HS-27A (cell line): ENCODE results near the gene NAB2.

Source experiments
- DNase-seq: peaks from one replicate; pipeline ENCODE4 v3.0.0-alpha.2; 2012; ENCODE audit warnings: low read depth, missing footprints

The NAB2 gene

DNA sequence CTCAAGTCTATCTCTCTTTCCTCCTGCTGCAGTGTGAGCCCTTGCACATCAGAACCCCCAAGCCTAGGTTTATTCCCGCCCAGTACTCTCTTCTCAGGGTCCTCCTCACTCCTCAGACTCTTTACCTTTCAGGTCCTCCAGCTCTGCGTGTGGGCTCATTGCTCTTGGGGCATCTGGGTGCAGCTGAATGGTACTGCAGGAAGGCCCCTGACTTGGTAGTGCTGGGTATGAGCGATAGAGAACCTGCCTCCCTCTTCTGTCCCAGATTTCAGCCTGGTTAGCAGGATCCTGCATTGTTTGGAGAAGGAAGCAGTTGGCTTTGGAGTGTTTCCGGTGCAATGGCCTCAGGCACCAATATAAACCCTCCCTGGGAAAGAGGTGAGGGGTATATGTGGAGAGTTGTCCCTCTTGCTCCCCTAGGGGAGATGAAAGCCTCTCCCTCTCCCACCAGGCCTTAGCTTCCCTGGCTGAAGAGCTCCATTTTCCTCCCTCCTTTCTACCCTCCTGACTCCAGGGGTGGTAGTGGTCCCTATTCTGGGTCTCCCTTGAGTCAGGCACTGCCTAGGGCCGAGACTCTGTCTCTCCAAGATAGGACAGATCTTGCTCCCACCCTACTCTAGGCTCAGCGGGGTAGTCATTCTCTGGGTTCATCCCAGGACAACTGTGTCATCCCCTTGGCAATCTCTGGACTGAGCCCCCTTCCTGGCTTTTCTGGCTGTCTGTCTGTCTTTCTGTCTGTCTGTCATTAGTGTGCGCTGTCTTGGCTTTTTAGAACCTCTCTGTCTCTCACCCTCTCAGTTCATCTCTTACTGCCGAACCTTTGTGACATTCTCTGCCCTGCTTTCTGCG, 43.2 kb downstream of the NAB2 start:
- DNase-seq = no peak

DNA sequence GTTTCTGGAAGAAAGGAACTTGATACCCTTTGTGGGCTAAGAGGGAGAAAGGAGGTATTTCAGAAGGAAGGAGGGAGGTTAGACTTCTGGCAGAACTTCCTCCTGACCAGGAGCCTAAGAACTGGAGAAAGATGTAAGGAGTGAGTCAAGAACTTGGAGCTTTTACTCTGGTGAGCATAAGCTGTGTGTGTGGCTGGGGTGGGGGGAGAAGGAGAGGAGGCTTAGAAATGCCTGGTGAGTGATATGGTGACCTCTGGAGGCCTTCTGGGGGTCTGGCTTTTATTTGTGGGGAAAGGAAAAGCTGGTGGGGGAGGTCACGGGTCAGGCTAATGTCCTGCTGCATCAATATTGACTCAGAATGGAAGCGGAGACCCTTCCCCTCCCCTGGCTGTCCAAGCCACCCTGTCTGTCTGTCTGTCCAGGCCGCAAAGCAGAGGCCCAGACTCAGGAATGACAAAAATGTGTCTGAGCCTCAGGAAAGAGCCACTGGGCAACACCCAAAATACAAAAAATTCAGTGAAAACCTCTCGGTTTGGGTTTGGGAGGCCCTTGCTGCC, 44.2 kb downstream of the NAB2 start:
- DNase-seq = no peak

DNA sequence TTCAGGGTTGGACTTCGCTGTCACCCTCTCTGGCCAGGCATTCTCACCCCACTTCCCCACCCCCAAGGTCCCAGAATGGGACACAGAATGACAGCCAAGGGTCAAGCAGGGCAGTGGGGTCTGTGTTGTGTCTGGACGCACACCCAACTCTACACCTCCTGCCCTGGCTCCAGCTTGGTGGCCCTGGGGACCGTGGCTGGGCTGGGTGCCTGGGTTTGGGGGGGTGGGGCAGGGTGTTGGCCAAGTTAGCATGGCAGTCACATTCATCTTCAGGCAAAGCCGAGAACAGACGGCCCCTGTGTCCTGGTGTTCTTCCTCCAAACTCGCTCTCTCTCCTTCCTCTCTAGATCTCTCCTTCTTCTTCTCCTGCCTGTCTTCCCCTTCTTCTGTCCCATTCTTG, 45.0 kb downstream of the NAB2 start:
- DNase-seq = no peak

DNA sequence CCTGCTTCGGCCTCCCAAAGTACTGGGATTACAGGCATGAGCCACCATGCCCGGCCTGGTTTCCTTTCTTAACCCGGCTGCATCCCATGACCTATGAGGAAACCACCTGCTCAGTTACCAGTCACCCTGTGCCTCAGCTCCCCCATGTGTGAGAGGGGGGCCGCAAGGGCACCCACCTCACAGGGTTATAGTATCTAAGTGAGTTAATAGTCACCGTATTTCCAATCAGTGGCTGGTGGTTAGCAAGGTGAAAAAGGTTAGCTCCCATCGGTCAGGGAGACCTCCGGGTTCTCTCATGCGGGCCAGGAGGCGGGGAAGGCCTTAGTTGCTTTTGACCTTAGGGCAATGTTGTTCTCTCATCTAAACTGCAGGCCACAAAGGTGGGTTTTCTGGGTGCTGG, 46.0 kb downstream of the NAB2 start:
- no peak for DNase-seq

DNA sequence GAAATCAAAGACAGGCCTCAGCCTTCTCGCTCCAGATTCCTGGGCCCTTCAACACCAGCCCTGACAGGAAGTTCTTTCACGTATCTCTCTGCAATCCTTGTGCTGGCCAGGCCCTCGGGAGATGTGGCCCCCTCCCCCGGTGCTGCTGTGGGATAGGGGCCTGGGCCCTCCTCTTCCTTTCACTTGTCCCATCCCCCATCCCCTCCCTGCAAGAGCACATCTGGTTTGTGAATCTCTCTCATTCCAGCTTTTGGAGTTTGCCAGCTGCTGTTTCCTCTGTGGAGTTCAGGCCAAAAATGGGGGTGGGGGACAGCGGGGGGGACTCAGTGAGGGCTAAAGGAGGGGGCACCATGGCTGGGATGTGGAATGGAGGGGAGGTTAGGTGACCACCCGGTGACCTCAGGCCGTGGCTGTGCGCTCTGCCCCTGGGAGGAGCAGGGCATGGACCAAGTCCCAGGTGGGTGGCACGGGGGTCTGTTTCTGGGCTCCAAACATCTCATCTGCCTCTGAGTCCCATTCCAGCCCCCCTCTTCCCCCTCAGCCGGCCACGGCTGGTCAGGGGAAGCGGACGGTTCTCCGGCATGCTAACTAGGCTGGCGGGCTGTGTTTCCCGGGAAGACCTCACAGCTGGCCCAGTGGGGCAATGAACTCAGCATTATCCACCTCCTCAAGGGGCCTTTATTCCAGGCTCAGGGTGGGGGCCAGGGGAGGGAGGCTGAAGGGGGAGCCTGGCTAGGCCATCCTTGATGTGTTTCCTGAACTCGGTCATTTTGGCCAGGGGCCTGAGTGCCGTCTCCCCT, 46.8 kb downstream of the NAB2 start:
- no peak for DNase-seq

DNA sequence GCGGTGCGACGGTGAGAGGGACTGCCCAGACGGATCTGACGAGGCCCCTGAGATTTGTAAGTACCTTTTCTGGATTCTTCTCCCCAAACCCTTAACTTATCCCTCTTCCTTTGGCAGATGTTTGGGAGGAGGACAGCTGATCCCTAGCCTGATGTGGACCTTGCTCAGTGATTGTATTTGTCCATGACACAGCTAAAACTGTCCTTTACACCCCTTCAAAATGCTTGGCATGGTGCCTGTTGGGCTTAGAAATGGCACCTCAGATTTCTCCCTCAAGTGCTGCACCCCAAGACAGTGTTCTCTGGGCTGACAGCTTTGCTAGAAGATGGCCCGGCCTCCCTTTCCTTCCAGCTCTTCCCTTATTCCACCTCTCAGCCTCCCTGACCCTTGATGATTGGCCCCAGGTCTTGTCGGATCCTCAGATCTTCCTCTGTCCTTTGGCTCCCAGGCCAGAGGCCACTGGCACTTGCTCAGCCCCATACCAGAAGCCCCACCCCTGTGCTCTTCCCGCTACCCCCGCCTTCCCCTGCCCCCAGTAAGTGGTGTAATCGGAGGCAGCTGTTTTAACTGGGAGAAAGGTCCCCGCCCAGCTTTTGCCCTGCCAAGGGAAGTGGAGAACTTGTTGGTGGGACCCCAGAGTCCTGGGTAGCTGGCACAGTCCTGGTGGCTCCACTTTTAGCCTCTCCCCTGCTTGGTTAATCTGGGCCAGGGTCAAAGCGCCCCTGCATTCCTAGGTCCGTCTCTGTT, 49.8 kb downstream of the NAB2 start:
- DNase-seq = no peak

DNA sequence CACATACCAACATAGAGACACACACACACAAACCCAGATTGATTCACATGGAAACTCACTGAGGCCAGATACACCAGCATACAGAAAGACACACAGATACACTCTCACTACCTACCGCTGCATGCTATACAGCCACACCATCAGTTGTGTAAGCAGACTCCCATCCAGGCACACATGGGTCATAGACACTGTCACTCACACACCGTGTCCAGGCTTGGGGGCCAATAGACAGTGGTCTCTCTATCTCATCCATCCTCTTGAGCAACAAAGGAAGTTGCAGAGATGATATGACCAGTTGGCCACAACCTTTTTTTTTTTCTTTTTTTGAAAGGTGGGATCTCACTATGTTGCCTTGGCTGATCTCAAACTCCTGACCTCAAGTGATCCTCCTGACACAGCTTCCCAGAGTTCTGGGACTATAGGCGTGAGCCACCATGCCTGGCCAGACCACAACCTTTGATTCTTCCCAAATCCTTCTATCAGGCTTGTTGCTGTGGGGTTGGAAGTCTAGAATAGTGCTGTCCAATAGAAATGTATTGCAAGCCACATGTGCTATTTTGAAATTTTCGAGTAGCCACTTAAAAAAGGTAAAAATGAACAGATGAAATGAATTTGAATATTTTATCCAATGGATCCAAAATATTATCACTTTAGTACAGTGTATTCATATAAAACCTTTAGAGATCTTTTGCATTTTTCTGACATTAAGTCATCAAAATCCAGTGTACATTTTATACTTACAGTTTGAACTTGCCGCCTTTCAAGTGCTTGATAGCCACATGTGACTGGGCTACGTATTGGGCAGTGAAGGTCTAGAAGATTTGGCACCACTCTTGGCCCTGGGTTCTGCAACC, 51.1 kb downstream of the NAB2 start:
- DNase-seq = no peak

DNA sequence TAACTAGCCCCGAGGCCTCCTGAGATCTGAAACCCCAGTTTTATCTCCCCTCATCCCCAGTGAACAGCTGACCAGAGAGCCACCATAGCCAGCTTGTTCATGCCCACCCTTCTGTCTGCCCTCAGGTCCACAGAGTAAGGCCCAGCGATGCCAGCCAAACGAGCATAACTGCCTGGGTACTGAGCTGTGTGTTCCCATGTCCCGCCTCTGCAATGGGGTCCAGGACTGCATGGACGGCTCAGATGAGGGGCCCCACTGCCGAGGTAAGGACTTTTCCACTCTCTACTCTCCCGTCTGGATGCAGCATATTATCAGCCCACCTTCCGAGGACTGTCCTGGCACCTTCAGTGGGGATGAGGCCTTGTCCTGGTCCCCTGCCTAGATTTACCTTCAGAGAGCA, 52.3 kb downstream of the NAB2 start:
- DNase-seq = no peak

DNA sequence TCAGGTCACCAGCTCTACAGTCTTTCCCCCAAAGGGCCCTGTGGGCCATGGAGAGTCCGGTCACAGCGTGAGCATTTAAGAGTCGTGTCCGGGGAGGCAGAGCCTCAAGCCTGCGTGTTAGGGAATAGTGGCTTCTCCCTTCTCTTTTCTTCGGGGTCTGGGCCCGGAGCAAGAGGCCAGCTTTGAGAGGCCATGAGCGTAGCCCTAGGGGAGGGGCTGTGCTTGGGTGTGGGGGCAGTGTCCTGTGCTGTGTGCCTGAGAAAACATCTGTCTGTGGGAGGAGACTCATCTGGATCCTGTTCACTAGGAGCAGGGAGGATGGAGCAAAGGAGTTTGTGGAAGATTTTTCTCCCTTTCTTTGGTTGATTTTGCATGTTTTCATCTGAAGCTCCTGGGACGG, 53.2 kb downstream of the NAB2 start:
- DNase-seq = no peak

DNA sequence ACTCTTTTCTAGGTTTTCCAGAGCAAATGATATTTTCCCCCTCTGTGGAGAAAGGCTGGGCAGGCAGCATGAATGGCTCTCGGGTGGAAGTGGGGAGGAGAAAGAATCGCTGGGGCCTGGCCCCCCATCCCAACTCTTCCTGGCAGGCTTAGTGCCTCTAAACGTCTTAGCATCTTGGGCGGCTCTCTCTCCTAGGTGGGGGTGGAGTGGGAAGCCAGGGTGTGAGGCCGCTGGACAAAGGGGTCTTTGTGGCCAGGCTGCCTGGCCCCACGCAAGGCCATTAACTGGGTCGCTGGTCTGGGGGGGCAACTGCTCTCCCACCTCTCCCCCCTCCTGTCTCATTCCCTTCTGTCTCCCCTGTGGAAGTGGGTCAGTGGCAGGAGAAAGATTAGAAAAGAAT, 53.8 kb downstream of the NAB2 start:
- no peak for DNase-seq

DNA sequence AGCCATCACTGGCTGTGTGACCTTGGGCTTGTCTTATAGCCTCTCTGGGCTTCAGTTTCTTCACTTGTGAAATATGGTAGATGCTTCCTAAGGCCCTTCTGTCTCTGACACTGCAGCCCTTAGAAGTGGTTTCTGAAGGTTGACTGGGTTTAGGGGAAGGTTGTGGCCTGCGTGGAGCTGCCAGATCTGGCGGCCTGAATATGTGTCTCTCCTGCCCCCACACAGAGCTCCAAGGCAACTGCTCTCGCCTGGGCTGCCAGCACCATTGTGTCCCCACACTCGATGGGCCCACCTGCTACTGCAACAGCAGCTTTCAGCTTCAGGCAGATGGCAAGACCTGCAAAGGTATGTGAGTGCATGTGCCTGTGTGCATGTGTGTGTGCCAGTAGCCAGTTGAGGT, 54.5 kb downstream of the NAB2 start:
- DNase-seq = no peak
